Activated CD4-positive, alpha-beta memory T cell treated with anti-CD3 and anti-CD28 coated beads for 36 hours (primary cell): ENCODE measurements around the gene OTOG. TPM values are rescaled to one million over a fixed set of nuclear protein-coding genes. Genes with fewer than 3 reads are reported as not detected.

Source experiments
- CTCF ChIA-PET: fragments of 350-600 bp; sonication (Branson Sonifier 250); formaldehyde crosslinking; loops from one replicate; lab custom pipeline; 2021; ENCODE audit warnings: antibody characterized with exemption, inconsistent platforms; lab: Charles Lee
- POLR2A ChIA-PET: fragments of 350-600 bp; sonication (Branson Sonifier 250); formaldehyde crosslinking; loops from one replicate; lab custom pipeline; 2021; ENCODE audit warnings: antibody characterized with exemption; lab: Charles Lee
- DNase-seq: peaks from one replicate; pipeline ENCODE4 v3.0.0-alpha.2; 2020
- H3K27ac Mint-ChIP-seq: one replicate; pipeline ENCODE4 v1.8.0; 2021; ENCODE audit warnings: mixed read lengths
- H3K27me3 Mint-ChIP-seq: one replicate; pipeline ENCODE4 v1.8.0; 2021; ENCODE audit warnings: mixed read lengths
- H3K36me3 Mint-ChIP-seq: one replicate; pipeline ENCODE4 v1.8.0; 2021; ENCODE audit warnings: mixed read lengths
- H3K4me1 Mint-ChIP-seq: one replicate; pipeline ENCODE4 v1.8.0; 2021; ENCODE audit warnings: low read depth, mixed read lengths
- H3K4me3 Mint-ChIP-seq: one replicate; pipeline ENCODE4 v1.8.0; 2021; ENCODE audit warnings: mild to moderate bottlenecking, mixed read lengths
- H3K9me3 Mint-ChIP-seq: one replicate; pipeline ENCODE4 v1.8.0; 2021; ENCODE audit warnings: mixed read lengths
- intact Hi-C: fragments of 100-400 bp; cut with micrococcal nuclease; formaldehyde crosslinking; loops from one replicate; pipeline ENCODE4 v1.15.1; 2023
- total RNA-seq, 2 experiments: library from RNA; stranded (reverse); gene quantifications; one replicate each; pipeline ENCODE4 v1.2.3, GENCODE V29; 2021

Gene OTOG
- total RNA-seq, 2 experiments from 2014 or later: not detected

DNA sequence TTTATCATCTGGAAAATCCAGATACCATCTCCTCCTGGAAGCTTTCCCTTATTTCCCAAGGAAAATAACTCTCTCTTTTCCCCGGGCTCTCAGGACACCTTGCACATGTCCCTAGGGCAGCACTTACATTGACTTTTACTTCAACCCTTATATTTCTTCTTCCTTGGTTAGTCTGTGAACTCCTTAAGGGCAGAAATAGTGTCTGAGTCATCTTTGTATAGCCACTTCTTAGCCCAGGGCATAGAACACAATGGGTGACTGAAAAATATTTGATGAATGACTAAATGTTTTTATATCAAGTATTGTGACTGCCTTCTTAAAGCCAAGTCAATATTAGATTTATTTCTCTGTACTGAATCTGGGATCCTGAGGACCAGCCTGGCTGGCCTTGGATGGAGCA, 126.9 kb downstream of the OTOG start:
- POLR2A ChIA-PET: no interaction called here
- no peak for DNase-seq
- Mint-ChIP-seq H3K27me3 (peaks cover 15% of the 10 kb centered on the region), H3K36me3 (no peaks in the 10 kb centered on the region), H3K4me1 (no peaks in the 10 kb centered on the region), H3K27ac (no peak overlapping the region), H3K4me3 (no peak overlapping the region), H3K9me3 (peaks cover 19% of the 10 kb centered on the region)
- CTCF ChIA-PET: interaction anchor here (1.0 kb wide), 1 partner anchor 75 kb away, joined by 3 read pairs; no protein-coding TSS in a partner anchor
- intact Hi-C loops: no loop called here

DNA sequence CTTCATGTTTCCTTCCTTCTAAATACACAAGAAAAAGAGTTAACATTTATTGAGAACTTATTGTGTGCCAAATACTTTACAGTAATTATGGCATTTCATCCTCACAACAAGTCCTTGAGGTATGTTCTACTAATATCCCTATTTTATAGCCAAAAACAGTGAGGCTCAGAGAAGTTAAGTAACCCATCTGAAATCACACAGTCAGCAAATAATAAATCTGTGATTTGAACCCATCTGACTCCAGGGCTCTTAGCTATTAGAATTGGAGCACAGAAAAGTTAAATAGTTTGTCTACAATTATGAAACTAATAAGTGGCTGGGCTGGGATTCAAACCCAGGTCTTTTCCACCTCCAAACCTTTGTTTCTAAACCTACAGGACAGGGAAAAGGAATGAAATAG, 135.8 kb downstream of the OTOG start:
- Mint-ChIP-seq H3K36me3 (no peaks in the 10 kb centered on the region), H3K9me3 (no peaks in the 10 kb centered on the region), H3K27ac (no peak overlapping the region), H3K4me3 (no peak overlapping the region), H3K27me3 (peaks cover 9% of the 10 kb centered on the region), H3K4me1 (no peaks in the 10 kb centered on the region)
- no peak for DNase-seq
- CTCF ChIA-PET: no interaction called here
- intact Hi-C loops: no loop called here
- POLR2A ChIA-PET: no interaction called here

DNA sequence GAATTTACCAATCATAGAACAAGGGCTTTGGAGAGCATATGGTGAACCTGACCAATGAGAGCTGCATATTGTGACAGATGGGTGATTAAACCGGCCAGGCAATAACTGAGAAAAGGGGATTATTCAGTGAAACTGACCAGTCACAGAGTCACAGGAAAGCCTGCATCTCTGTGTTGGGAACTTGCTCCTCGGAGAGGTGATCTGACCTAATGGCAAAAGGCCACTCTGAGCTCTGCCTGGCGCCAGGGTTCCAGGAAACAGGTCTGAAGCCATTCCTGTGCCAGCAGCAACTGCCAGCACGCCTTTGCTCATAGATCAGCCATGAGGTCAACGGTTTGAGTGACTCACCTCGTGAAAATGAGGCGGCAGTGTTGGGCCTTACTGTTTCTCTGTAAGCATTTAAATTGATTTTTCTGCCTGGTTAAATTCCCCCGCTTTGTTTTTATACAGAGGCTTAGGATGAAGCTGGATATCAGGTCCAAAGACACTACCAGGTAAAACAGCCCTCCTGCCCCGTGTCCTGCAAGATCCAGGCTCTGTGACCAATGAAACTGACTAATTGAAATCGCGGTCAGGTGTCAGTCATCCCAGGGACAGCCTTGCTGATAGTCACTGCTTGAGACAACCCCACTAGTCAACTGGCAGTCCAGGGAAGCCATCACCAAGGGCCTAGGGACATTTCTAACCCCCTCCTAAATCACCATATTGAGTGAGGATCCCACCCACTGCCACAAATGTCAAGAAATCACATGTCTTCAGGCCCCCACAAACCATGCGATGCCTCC, 136.5 kb downstream of the OTOG start:
- ChIA-PET POLR2A (no interaction called here), CTCF (no interaction called here)
- Mint-ChIP-seq H3K27me3 (peaks cover 9% of the 10 kb centered on the region), H3K36me3 (no peaks in the 10 kb centered on the region), H3K4me1 (no peaks in the 10 kb centered on the region), H3K4me3 (no peak overlapping the region), H3K9me3 (no peaks in the 10 kb centered on the region), H3K27ac (no peak overlapping the region)
- DNase-seq: no peak
- intact Hi-C loops: no loop called here

DNA sequence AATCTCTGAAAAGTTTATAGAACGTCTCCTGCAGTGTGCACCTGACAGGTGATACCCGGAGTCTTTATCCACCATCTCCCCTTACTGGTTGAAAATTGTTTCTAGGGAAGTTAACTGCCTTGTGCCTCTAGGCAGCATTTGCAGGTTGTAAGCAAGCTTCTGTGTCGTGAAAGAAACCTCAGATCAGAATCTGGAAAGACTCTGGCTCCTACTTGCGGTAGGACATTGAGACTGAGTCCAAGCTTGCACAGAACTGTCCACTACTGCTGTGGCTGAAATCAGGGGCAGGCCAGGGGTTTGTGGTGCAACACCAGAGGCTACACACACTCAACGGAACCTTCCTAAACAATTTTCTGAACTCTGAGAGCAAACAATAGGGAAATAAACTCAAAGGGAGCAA, 137.5 kb downstream of the OTOG start:
- ChIA-PET POLR2A (no interaction called here), CTCF (no interaction called here)
- Mint-ChIP-seq H3K27ac (no peak overlapping the region), H3K4me3 (no peak overlapping the region), H3K4me1 (no peaks in the 10 kb centered on the region), H3K9me3 (no peaks in the 10 kb centered on the region), H3K36me3 (no peaks in the 10 kb centered on the region), H3K27me3 (peaks cover 9% of the 10 kb centered on the region)
- DNase-seq: no peak
- intact Hi-C loops: no loop called here

DNA sequence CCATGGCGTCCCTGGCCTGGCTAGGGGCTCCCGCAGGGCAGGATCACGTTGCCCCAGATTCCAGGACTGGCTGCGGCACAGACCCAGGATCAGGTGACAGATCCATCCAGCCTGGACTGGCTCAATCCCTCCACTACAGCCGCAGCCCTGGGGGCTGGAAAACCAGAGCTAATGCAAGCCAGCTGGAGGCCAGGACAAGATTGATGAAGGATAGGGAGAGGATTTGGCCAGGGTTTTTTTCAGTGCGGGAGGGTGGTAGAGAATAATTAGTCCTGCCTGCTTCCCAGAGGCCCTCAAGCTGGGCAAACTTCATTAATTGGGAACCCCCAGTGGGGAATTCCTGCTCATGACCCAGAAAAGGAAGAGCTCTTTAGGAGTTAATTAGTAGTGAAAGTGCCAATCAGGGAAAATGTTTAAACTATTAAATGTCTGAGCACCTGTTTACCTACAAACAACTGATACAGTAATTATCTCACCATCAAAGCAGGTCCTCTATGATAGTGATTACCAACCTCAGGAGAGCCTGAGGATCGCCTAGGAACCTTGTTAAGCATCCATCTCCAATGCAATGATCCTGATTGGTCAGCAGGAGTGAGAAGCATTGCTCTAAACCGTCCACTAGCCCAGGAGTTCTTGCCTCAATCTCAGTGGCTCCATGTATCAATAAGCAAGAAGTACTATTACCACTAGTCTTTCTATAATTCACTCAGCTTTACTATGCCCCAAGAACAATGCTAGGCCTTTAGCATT, 139.3 kb downstream of the OTOG start:
- POLR2A ChIA-PET: no interaction called here
- Mint-ChIP-seq H3K4me1 (no peaks in the 10 kb centered on the region), H3K9me3 (no peaks in the 10 kb centered on the region), H3K27me3 (peaks cover 10% of the 10 kb centered on the region), H3K27ac (no peak overlapping the region), H3K36me3 (no peaks in the 10 kb centered on the region), H3K4me3 (no peak overlapping the region)
- no peak for DNase-seq
- CTCF ChIA-PET: no interaction called here
- intact Hi-C loops: no loop called here

DNA sequence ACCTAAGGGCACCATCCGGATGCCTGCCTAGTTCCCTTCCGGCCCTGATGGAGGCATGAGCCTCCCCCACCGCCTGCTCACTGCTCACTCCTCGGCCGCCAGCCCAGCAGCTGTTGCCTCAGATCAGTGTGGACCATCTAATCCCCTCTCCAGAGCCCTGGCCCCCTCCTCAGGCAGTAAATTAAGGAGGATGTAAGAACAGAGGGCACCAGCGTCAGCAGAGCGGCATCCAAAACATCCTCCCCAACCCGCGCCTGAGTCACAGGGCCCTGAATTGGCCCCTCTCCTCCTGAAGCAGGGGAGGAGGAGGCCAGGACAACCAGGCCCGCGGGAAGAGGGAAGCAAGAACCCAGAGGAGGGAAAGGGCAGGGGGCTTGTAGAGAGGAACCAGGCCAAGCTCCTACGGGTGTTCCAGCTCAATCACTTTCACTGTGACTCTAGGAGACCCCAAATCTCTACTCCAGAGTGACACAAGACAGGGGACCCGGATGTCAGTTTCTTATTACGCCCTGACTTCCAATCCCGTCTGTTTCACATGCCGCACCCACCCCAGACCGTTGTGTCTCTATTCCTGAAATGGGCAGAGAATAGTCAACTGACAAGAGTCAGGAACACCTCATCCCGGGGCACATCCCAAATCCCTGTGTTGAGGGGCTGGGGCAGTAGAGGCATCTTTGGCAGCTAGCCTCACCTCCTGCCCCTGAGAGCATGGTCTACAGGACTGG, 141.0 kb downstream of the OTOG start:
- Mint-ChIP-seq H3K9me3 (no peaks in the 10 kb centered on the region), H3K27ac (no peak overlapping the region), H3K4me1 (no peaks in the 10 kb centered on the region), H3K4me3 (no peak overlapping the region), H3K36me3 (no peaks in the 10 kb centered on the region), H3K27me3 (peaks cover 12% of the 10 kb centered on the region)
- no peak for DNase-seq
- ChIA-PET POLR2A (no interaction called here), CTCF (no interaction called here)
- intact Hi-C loops: no loop called here

DNA sequence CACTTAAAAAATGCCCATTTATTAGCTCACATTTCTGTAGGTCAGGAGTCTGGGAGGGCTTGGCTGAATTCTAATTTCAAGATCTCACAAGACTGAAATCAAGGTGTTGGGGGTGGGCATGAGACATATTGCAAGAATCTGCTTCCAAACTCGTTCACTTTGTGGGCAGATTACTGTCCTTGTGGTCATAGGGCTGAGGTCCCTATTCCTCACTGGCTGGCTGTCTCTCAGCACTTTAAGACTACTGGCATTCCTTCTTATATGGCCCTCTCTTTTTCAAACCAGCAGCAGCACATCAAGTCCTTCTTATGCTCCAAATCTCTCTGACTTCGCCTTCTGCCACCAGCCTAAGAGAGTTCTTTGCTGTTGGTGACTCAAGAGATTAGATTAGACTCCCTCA, 144.5 kb downstream of the OTOG start:
- ChIA-PET CTCF (no interaction called here), POLR2A (no interaction called here)
- peaks cover 28% of the 10 kb centered on the region for H3K27me3 Mint-ChIP-seq
- H3K27ac Mint-ChIP-seq: no peak overlapping the region
- intact Hi-C loops: no loop called here
- no peaks in the 10 kb centered on the region for H3K4me1 Mint-ChIP-seq
- H3K9me3 Mint-ChIP-seq: no peaks in the 10 kb centered on the region
- no peak overlapping the region for H3K4me3 Mint-ChIP-seq
- no peaks in the 10 kb centered on the region for H3K36me3 Mint-ChIP-seq
- no peak for DNase-seq

DNA sequence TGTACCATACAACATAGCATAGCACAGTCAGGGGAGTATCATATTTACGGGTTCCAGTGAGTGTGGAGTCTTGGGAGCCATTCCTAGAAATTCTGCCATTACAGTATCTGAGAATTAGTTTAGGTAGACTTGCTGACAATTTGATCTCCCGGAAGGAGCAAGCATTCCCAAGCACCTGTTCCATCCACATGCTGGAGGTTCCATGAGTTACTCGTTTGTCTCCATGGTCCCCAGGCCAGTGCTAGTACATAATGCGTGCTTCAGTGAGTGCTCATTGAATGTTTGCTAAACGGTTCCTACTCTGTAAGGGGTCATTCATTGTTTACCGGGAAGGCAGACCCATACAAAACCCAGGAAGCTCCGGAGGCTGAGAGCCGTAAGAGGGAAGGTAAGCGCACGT, 144.9 kb downstream of the OTOG start:
- intact Hi-C loops: no loop called here
- Mint-ChIP-seq H3K4me3 (no peak overlapping the region), H3K36me3 (no peaks in the 10 kb centered on the region), H3K9me3 (no peaks in the 10 kb centered on the region), H3K27me3 (peaks cover 32% of the 10 kb centered on the region), H3K27ac (no peak overlapping the region), H3K4me1 (no peaks in the 10 kb centered on the region)
- no peak for DNase-seq
- CTCF ChIA-PET: no interaction called here
- POLR2A ChIA-PET: no interaction called here

DNA sequence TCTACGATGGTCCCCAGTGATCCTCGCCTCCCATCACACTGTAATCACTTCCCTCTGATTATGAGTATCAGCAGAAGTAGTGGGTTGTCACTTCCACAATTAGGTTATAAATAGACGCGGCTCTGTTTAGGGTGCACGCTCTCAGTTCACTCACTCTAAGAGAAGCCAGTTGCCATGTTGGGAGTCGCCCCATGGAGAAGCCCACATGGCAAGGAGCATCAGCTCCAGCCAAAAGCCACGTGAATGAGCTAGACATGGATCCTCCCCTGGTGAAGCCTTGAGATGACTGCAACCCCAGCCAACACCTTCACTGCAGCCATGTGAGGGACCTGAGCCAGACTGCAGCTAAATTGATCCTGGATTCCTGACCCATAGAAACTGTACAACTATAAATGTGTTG, 145.9 kb downstream of the OTOG start:
- Mint-ChIP-seq H3K4me3 (no peak overlapping the region), H3K9me3 (no peaks in the 10 kb centered on the region), H3K36me3 (no peaks in the 10 kb centered on the region), H3K27ac (no peak overlapping the region), H3K4me1 (no peaks in the 10 kb centered on the region), H3K27me3 (peaks cover 34% of the 10 kb centered on the region)
- POLR2A ChIA-PET: no interaction called here
- DNase-seq: no peak
- intact Hi-C loops: no loop called here
- CTCF ChIA-PET: no interaction called here

DNA sequence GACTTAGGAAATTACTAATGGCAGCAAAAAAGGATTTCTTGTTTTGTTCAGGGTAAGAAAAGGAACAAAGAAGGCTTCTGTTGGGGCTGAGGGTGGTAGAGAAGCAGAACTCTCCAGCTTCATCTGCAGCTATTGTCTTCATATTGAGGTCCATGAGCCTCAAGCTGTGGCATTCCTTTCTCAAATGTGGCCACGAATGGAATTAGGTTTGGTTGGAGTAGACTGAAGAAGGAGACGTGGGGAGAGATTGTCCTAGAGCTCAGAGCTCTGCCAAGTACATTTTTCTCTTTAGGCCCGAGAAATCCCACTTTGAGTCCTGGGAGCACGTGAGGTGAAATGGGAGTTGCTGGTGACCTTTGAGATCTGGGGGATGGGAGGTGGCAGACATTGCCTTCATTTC, 146.5 kb downstream of the OTOG start:
- Mint-ChIP-seq H3K4me1 (no peaks in the 10 kb centered on the region), H3K9me3 (no peaks in the 10 kb centered on the region), H3K27me3 (peaks cover 36% of the 10 kb centered on the region), H3K27ac (no peak overlapping the region), H3K4me3 (no peak overlapping the region), H3K36me3 (no peaks in the 10 kb centered on the region)
- DNase-seq: no peak
- intact Hi-C loops: no loop called here
- CTCF ChIA-PET: no interaction called here
- POLR2A ChIA-PET: no interaction called here

DNA sequence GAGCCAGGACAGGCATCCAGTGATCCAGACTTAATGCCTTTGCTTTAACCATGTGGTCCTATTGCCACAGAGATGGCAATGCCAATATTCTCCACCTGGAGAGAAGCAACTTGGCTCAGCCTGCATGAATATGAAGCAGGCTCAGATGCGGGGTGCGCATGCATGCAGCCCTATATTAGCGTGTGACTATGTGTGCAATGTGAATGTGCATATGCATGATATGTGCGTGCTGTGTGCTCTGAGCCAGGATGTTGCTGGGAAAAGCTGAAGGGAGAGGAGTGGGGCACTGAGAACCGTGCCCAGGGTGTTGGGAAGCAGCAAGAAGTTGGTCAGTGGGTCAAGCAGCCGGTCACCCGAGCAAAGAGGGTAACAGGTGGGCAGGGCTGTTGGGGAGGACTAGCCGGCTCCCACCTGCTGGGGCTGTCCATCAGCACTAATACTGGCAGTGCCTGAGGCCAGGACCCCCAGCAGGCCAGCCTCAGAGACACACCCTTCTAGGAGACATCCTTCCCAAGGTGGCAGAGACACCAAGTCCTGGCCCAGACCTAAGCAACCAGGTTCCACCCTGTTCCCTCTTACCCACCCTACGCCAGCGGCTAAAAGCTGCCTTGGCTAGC, 147.5 kb downstream of the OTOG start:
- H3K9me3 Mint-ChIP-seq: no peaks in the 10 kb centered on the region
- no peaks in the 10 kb centered on the region for H3K4me1 Mint-ChIP-seq
- H3K4me3 Mint-ChIP-seq: no peak overlapping the region
- POLR2A ChIA-PET: no interaction called here
- intact Hi-C loops: no loop called here
- CTCF ChIA-PET: no interaction called here
- H3K27me3 Mint-ChIP-seq: peaks cover 36% of the 10 kb centered on the region
- H3K36me3 Mint-ChIP-seq: no peaks in the 10 kb centered on the region
- no peak for DNase-seq
- H3K27ac Mint-ChIP-seq: no peak overlapping the region
